SW 1271 (cell line): ENCODE measurements around the gene TOM1.
"Not testable (repeated sequence)": the region's sequence is repeated elsewhere in the genome, so short reads cannot be mapped to it uniquely, and the experiment has no call there.

Experiments used
- DNase-seq, 2 experiments: peaks; one replicate each; lab custom pipeline; 2025; lab: John Stamatoyannopoulos, UW

TOM1 gene

DNA sequence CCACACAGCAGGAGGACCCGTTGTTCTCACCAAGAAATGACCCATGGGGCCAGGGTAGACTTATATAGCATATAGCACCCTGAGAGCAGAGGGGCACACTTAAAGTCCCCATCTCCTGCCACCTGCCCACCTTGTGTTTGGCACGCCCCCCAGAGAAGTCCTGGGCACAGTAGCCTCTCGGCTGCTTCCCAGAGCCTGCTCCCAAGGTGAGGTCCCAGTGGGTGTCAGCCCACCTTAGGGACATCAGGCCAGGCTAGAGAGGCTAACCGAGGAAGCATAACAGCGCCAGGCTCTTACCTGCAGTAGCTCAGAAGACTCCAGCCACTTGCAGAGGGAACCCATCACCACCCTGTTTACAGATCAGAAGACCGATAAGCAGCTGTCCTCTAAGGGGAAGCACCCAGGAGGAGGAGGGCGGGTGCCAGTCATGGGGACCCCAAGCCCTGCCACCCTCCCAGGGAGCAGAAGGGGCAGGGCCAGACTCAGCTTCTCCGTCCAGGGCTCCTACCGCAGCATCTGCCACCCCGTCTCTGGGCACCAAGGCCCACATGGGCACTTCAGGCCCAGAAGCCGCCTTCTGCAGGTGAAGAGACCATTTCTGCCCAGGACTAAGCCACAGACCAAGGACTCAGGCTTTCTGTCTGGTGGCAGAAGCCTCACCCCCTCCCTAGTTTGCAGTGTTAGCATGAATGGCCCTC lies 46.3 kb downstream of the TOM1 start:
- no peak for DNase-seq

DNA sequence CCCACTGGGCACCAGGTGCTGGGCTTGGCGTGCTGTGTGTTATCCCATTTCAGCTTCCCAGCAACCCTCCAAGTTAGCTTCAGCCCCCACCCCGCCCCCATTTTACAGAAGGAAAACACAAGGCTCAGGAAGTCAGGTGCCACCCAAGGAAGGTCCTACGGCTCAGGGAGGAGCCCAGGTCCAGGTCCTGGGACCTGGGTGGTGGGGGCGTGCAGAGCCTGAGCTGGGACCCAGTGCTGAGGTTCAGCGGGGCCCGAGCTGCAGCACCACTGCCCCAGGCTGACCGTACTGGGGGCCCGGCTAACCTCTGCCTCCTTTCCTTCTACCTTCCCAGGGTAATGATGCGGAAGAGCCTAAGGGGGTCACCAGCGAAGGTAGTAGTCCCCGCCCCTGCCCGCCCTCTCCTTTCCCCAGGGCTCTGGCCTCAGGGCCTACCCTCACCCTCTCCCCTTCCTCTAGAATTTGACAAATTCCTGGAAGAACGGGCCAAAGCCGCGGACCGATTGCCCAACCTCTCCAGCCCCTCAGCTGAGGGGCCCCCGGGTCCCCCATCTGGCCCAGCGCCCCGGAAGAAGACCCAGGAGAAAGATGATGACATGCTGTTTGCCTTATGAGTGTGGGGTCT lies 47.0 kb downstream of the TOM1 start:
- no peak for DNase-seq

DNA sequence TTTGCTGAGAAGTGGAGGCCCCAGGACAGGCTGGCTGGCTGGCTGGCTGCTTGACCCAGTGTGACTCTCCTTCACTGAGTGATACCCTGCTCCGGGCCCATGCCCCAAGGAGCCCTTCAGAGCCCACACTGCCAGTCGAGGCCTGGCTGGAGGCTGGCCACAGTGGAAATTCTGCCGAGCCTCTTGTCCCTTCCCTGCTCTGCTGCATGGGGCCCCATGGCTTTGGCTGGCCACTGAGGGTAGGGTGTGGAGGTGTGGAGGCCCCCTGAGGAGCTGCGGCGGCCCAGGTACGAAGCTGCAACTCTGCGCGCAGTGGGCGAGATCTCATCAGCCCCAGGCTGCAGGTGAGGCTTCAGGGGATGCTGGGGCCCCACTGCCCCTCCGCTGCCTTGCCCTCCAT lies 47.8 kb downstream of the TOM1 start:
- DNase-seq = no peak

GRCh38 chr22:35348026-35348590 lies 48.4 kb downstream of the TOM1 start:
- no peak for DNase-seq

DNA sequence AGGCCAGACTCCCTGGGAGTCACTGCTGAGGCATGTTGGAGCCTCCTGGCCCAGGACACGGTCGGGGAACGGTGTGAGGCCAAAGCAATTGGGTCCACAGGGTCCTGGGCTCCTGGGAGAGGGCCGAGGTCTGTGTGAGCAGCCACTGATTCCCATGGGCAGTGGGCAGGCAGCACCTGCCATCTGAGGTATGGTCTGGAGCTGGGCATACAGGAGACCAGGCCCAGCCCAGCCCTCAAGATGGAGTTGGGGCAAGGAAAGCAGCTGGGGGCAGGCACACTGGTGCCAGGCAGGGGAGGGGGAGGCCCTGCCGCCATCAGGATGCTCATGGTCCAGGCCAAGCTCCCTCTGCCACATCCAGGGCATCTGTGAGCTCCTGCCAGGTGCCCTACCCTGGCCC lies 49.0 kb downstream of the TOM1 start:
- DNase-seq = no peak

DNA sequence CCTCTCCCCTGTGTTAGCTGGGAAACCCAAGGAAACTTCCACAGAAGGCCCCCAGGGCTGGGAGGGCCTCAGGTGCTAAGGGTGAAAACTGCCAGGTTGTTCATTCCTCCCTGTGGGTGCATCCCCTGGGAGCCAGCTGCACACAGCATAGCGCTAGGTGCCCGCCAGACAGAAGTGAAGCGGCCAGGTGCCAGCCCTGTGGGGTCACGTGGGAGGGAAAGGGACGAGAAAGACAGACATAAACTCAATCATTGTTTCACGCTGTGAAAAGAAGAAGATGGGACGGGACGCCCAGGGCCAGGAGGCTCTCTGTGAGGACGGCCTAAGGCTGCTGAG lies 49.6 kb downstream of the TOM1 start:
- DNase-seq = no peak

- no peak for DNase-seq
Observed at GRCh38 chr22:35349704-35350538, 50.2 kb downstream of the TOM1 start.

GRCh38 chr22:35350539-35351503 lies 51.1 kb downstream of the TOM1 start:
- peak; percentile 41 to 76 for DNase-seq

GRCh38 chr22:35352214-35353111 lies 52.8 kb downstream of the TOM1 start:
- DNase-seq = no peak

DNA sequence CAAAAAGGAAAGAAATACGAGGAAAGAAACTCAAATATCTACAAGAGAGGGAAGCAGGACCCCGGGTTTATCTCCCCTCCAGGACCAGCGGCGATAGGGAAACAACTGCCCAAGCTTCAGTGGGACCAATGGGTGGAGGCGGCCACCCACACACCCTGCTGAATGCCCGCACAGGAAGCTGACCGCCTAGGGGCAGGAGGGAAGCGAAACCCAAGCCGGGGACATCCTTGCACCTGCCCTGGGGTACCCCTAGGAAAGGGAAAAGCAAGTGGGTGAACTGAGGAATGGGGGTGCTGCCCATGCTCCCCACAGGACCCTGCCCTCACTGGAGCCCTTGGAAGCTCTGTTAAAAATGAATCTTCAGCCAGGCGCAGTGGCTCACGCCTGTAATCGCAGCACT lies 53.6 kb downstream of the TOM1 start:
- no peak for DNase-seq

DNA sequence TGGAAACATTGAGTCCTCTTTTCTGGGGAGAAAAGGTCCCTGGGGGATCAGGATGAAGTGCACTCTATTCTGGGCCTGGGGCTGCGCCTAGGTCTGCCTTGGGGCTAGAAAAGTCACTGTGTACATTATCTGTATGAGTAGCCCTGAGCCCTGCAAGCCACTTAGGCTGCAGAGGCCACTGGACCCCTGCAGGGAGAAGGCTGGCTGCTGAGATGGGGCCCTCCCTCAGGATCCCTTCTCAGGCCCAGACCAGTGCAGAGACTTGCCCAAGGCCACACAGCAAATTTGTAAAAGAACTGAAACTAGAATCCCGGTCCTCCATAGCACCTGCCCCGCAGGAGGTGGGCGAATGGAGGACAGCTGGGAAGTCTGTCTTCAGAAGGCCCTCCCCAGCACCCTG lies 54.4 kb downstream of the TOM1 start:
- no peak for DNase-seq

DNA sequence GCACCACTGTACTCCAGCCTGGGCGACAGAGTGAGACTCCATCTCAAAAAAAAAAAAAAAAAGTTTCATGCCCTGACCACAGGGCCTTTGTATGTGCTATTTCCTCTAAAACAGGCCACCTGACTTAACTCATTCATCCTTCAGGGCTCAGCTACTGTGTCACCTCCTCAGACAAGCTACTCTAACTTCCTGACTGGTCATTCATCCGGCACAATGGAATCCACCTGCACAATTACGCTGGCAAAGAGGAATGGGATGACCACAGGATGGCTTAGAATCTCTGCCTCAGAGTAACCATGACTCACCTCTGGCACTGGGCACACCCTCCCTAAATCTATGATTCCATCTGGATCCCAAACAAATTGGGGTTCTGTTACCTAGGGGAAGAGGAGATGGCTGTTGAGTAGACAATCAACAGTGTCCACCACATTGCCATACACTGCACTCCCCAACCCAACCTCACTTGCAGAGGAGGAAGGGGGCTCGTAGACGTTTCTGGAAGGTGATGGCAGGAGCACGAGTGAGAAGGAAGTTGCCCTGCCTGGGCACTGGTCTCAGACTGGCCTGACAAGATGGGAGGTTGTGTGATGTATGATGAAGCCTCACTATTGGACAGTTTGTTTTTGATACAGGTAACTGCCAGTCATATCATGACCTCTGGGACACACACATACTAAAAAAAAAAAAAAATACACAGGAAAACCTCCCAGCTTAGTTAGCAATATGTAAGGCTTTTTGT lies 58.4 kb downstream of the TOM1 start:
- DNase-seq = peak; percentile 36 to 58

GRCh38 chr22:35359380-35360065 lies 59.8 kb downstream of the TOM1 start:
- DNase-seq = no peak

DNA sequence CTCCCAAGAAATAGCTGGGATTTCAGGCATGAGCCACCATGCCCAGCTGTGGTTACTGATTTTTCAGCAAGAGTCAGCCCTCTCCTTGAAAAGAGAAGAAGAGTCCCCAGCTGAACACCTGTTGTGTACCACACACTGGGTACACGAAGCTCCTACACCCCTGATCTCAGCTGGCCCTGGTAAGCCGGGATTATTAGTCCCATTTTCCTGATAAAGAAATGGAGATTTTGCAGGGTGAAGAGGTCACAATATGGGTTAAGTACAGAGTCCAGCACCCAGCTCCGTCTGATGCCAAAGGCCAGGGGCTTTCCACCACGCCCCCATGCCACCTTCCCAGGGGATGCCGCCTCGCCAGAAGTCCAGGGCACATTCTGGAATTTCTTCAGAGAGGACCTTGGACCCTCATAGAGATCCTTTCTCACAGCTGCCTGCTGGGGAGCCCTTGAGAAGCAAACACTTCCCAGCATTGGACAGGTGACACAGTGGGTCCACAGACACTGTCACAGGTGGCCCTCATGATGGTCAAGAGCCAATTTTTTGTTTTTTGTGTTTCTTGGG lies 61.4 kb downstream of the TOM1 start:
- no peak for DNase-seq

- DNase-seq = no peak
Observed at GRCh38 chr22:35363566-35364086, 63.9 kb downstream of the TOM1 start.

DNA sequence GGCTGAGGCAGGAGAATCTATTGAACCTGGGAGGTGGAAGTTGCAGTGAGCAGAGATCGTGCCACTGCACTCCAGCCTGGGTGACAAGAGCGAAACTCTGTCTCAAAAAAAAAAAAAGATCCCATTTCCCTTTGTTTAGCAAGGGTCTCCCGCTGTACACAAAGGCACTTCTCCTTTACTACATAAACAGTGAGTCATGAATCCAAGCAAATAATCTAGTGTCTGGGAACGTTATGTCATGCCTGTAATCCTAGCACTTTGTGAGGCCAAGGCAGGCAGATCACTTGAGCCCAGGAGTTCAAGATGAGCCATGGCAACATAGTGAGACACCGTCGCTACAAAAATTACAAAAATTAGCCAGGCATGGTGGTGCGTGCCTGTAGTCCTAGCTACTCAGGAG lies 64.5 kb downstream of the TOM1 start:
- not testable (repeated sequence) for DNase-seq

DNA sequence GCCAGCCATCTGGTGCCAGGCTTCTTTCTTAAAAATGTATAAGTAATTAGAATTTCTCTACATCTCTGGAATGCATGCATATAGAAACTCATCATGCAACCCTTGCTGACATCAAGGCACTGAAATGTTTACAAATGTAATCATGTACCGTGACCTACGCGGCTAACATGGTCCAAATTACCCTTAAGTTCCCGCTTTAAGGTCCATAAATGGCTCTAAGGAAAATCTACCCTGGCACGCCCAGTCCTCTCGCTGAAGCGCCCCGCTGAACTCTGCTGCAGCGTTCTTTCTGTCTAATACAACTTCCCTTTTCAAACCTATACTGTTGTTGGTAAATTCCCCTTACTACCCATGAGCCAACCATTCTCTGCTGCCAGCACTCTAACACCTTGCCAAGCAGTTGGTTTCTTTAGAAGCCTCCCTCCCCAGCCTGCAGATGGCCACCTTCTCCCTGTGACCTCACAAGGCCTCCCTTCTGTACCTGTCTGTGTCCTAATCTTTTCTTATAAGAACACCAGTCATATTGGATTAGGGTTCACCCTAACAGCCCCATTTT lies 67.7 kb downstream of the TOM1 start:
- DNase-seq = no peak

GRCh38 chr22:35368386-35368785 lies 68.7 kb downstream of the TOM1 start:
- no peak for DNase-seq
